NCI-H2227 (cell line): Measurements from ENCODE around the gene KRTAP20-3.

Experiments
- DNase-seq: peaks from one replicate; lab custom pipeline; 2025; ENCODE audit not compliant: unreplicated experiment; lab: John Stamatoyannopoulos, UW

The KRTAP20-3 gene

GRCh38 chr21:30680586-30680985 lies 37.9 kb downstream of the KRTAP20-3 start:
- DNase-seq = no peak

- DNase-seq = no peak
Measured at GRCh38 chr21:30684506-30684905, 41.8 kb downstream of the KRTAP20-3 start.

GRCh38 chr21:30689822-30690221 lies 47.2 kb downstream of the KRTAP20-3 start:
- no peak for DNase-seq
